ENCODE measurements around the gene CHCHD6. TPM values are rescaled to one million over a fixed set of nuclear protein-coding genes. Genes with fewer than 3 reads are reported as not detected.

The CHCHD6 gene
- total RNA-seq, 2 experiments from 2014 or later = 16.6 to 21.2 TPM

- H3K36me3 Mint-ChIP-seq (ENCODE audit: low read depth) = no peaks in the 10 kb centered on the region
- ChIA-PET CTCF (interaction anchor here (1.7 kb wide), 1 partner anchor 24 kb away, joined by 4 read pairs; no protein-coding TSS in a partner anchor), POLR2A (no interaction called here)
- DNase-seq = no peak
- peaks cover 35% of the 10 kb centered on the region for H3K27me3 Mint-ChIP-seq
- no peak for ATAC-seq
- H3K9me3 Mint-ChIP-seq = no peaks in the 10 kb centered on the region
- TF ChIP-seq CTCF (IDR thresholded peaks at IDR 0.05) = no peak
- intact Hi-C loops (cut with micrococcal nuclease) = no loop called here
- H3K4me3 Mint-ChIP-seq = no peak overlapping the region
- no peaks in the 10 kb centered on the region for H3K4me1 Mint-ChIP-seq (ENCODE audit: low read depth)
- H3K27ac Mint-ChIP-seq = no peak overlapping the region
Observed at GRCh38 chr3:126691765-126692164, 12.3 kb upstream of the CHCHD6 start.

DNA sequence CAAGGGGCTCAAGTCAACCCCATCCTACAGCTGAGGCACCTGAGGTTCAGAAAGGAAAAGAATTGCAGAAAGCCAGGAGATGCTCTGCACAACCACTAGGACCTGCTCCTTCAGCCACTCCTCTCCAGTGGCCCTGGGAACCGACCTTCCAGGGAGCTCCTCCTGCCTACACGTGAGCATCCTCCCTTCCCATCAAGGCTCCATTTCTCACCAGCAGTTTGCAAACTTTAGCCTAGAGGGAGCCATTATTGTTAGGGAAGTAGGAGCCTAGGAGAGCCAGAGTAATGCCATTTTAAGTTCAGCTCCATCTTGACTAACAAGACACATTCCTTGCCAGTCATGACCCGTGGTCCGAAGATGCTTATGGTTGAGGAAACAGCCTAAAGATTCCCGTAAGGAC lies 11.2 kb upstream of the CHCHD6 start:
- ATAC-seq (no peak), DNase-seq (no peak)
- POLR2A ChIA-PET = no interaction called here
- H3K36me3 Mint-ChIP-seq (ENCODE audit: low read depth) = no peaks in the 10 kb centered on the region
- H3K9me3 Mint-ChIP-seq = no peaks in the 10 kb centered on the region
- TF ChIP-seq CTCF (IDR thresholded peaks at IDR 0.05) = no peak
- H3K4me3 Mint-ChIP-seq = no peak overlapping the region
- H3K4me1 Mint-ChIP-seq (ENCODE audit: low read depth) = no peaks in the 10 kb centered on the region
- intact Hi-C loops (cut with micrococcal nuclease) = no loop called here
- H3K27ac Mint-ChIP-seq = no peak overlapping the region
- H3K27me3 Mint-ChIP-seq = peaks cover 39% of the 10 kb centered on the region
- CTCF ChIA-PET = interaction anchor here (1.2 to 1.7 kb wide), 3 partner anchors 12 to 23 kb away, joined by 3 to 4 read pairs (median 4); no protein-coding TSS in a partner anchor

- no peak overlapping the region for H3K27ac Mint-ChIP-seq
- H3K36me3 Mint-ChIP-seq (ENCODE audit: low read depth) = no peaks in the 10 kb centered on the region
- CTCF ChIA-PET = interaction anchor here (1.3 kb wide), 1 partner anchor 11 kb away, joined by 3 read pairs; no protein-coding TSS in a partner anchor
- H3K4me3 Mint-ChIP-seq = no peak overlapping the region
- DNase-seq (no peak), ATAC-seq (no peak)
- TF ChIP-seq CTCF (IDR thresholded peaks at IDR 0.05) = no peak
- POLR2A ChIA-PET = no interaction called here
- intact Hi-C loops (cut with micrococcal nuclease) = no loop called here
- peaks cover 42% of the 10 kb centered on the region for H3K27me3 Mint-ChIP-seq
- no peaks in the 10 kb centered on the region for H3K4me1 Mint-ChIP-seq (ENCODE audit: low read depth)
- H3K9me3 Mint-ChIP-seq = no peaks in the 10 kb centered on the region
Observed at GRCh38 chr3:126693921-126694320, 10.1 kb upstream of the CHCHD6 start.

DNA sequence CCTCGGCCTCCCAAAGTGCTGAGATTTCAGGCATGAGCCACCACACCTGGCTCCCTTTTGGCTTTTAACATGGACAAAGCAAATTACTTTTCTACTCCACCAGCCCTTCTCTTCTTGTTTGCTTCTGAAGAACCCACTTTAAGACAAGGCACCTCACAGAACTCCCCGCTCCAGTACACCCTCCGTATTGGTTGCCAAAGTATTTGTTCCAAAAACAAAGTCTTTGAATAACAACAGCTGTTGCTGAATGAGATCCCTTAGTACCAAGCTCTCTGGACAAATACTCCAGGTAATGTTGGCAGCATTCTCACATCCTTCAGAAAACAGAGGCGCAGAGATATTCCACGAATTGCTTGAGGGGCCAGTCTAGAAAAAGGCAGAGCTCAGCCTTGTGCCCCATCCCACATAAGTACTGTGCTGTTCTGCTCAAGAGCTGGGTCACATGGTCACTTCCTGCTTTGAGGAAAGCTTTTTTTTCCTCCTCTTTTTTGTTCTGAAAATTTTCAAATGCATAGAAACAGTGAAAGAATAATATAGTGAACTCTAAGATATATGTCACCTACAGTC lies 7.3 kb upstream of the CHCHD6 start:
- ATAC-seq = no peak
- no peaks in the 10 kb centered on the region for H3K9me3 Mint-ChIP-seq
- peaks cover 47% of the 10 kb centered on the region for H3K27me3 Mint-ChIP-seq

More for the DNA sequence above, 7.3 kb upstream of the CHCHD6 start:
- Mint-ChIP-seq H3K27ac (no peak overlapping the region), H3K4me3 (no peak overlapping the region), H3K36me3 (ENCODE audit: low read depth) (no peaks in the 10 kb centered on the region), H3K4me1 (ENCODE audit: low read depth) (no peaks in the 10 kb centered on the region)
- CTCF ChIA-PET = interaction anchor here (2.0 kb wide), 1 partner anchor 18 kb away, joined by 5 read pairs; no protein-coding TSS in a partner anchor
- intact Hi-C loops (cut with micrococcal nuclease) = no loop called here
- DNase-seq = no peak
- POLR2A ChIA-PET = no interaction called here
- no peak for TF ChIP-seq CTCF (IDR thresholded peaks at IDR 0.05)

All from activated CD8-positive, alpha-beta T cell treated with anti-CD3 and anti-CD28 coated beads for 36 hours (primary cell).